K562 (cell line): Measurements from ENCODE around the gene FNBP1. TPM values are rescaled to one million over a fixed set of nuclear protein-coding genes. Genes with fewer than 3 reads are reported as not detected.
A peak's percentile ranks its signal among the peaks of the same experiment; 100 is the strongest.

Source experiments
- ATAC-seq: fragments of 200-7000 bp; cut with Tn5 transposase; 3 replicates; pipeline ENCODE4 v1.9.1; 2020; ENCODE audit warnings: moderate library complexity
- BruUV-seq: library from RNA; stranded (reverse); fragments of 400-500 nt; replicated peaks from 2 replicates; lab custom pipeline; 2021; lab: Mats Ljungman, UMichigan
- CTCF ChIA-PET: fragments of 300-600 bp; formaldehyde crosslinking; extraction: SDS; loops from one replicate; lab custom pipeline; 2021; ENCODE audit warnings: low intra/inter-chr PET ratio; lab: Yijun Ruan, JAX
- POLR2A ChIA-PET: fragments of 300-600, 350-650 bp; sonication (Branson Sonifier 250); formaldehyde crosslinking; extraction: SDS; loops from one replicate; lab custom pipeline; 2021; ENCODE audit warnings: antibody characterized with exemption, inconsistent platforms; lab: Yijun Ruan, JAX
- DNase-seq, 4 experiments: peaks; one replicate each; pipeline versions ENCODE4 v3.0.0 to v3.0.0-alpha.2; 2011 to 2018; ENCODE audit warnings: low spot score in 3 of 4, mixed read lengths in 3 of 4; ENCODE audit errors: extremely low read depth in 1 of 4
- FAIRE-seq: peaks from 2 replicates; lab custom pipeline; 2011; peaks lifted over from hg19 to GRCh38; lab: Jason Lieb, UNC
- H2AFZ ChIP-seq: 2 replicates; pipeline ENCODE4 v1.6.0; 2011; ENCODE audit warnings: low read depth, low read length, control low read depth, inconsistent platforms
- H3K27ac ChIP-seq: fragments of 200-600 bp; 3 replicates; pipeline ENCODE4 v1.8.0; 2011; ENCODE audit warnings: low read depth, mild to moderate bottlenecking, control low read depth, inconsistent platforms, low read length, moderate library complexity, mixed read lengths; ENCODE audit errors: extremely low read depth
- H3K27me3 ChIP-seq, 2 experiments: fragments of 300-600 bp in 1 of 2; 2 replicates in 1 of 2; 3 replicates in 1 of 2; pipeline versions ENCODE4 v1.6.0 to v1.8.0; 2011; ENCODE audit warnings: inconsistent platforms in 2 of 2, low read length in 2 of 2, mild to moderate bottlenecking in 1 of 2, mixed read lengths in 1 of 2, moderate library complexity in 1 of 2; ENCODE audit not compliant: control insufficient read depth in 2 of 2, insufficient read depth in 2 of 2
- H3K36me3 ChIP-seq: fragments of 300-600 bp; 3 replicates; pipeline ENCODE4 v1.8.0; 2011; ENCODE audit warnings: mild to moderate bottlenecking, low read length, inconsistent platforms; ENCODE audit not compliant: control insufficient read depth, insufficient read depth
- H3K4me1 ChIP-seq, 2 experiments: fragments of 200-600 bp in 1 of 2; replicated peaks in 1 of 2; 2 replicates in 1 of 2; 3 replicates in 1 of 2; pipeline versions ENCODE4 v1.5.1 to v1.8.0; 2011; ENCODE audit warnings: inconsistent platforms in 2 of 2, low read length in 2 of 2, mild to moderate bottlenecking in 1 of 2, mixed read lengths in 1 of 2, moderate library complexity in 1 of 2; ENCODE audit not compliant: control insufficient read depth in 2 of 2, insufficient read depth in 2 of 2
- H3K4me2 ChIP-seq: 2 replicates; pipeline ENCODE4 v1.6.1; 2011; ENCODE audit warnings: low read length, control low read depth, inconsistent platforms, mixed read lengths; ENCODE audit not compliant: insufficient read depth
- H3K4me3 ChIP-seq: fragments of 200-600 bp; sonication (generic), shearing (Covaris generic); 2 replicates; pipeline ENCODE4 v1.5.1; 2016; ENCODE audit warnings: control low read depth, inconsistent platforms
- H3K79me2 ChIP-seq: fragments of 200-600 bp; 3 replicates; pipeline ENCODE4 v1.8.0; 2011; ENCODE audit warnings: low read length, inconsistent platforms; ENCODE audit not compliant: control insufficient read depth, insufficient read depth
- H3K9ac ChIP-seq, 2 experiments: 2 replicates each; pipeline versions ENCODE4 v1.6.0 to v1.6.1; 2011; ENCODE audit warnings: low read depth in 2 of 2, low read length in 2 of 2, control low read depth in 1 of 2, inconsistent platforms in 1 of 2, mild to moderate bottlenecking in 1 of 2, mixed read lengths in 1 of 2; ENCODE audit not compliant: insufficient read depth in 1 of 2
- H3K9me1 ChIP-seq: one replicate; pipeline ENCODE4 v1.6.0; 2011; ENCODE audit warnings: inconsistent platforms, mild to moderate bottlenecking, low read length, moderate library complexity; ENCODE audit not compliant: control insufficient read depth, insufficient read depth
- H3K9me3 ChIP-seq: replicated peaks from 2 replicates; pipeline ENCODE4 v1.5.1; 2011; ENCODE audit warnings: low read depth, low read length, inconsistent platforms; ENCODE audit not compliant: control insufficient read depth, insufficient read depth
- H4K20me1 ChIP-seq: replicated peaks from 2 replicates; pipeline ENCODE4 v1.6.1; 2011; ENCODE audit warnings: low read length, inconsistent platforms, mixed read lengths; ENCODE audit not compliant: control insufficient read depth, insufficient read depth
- CEBPG ChIP-seq, 3 experiments: fragments of 200-800 bp in 1 of 3; sonication (Bioruptor generic) in 1 of 3; sonication (generic) in 1 of 3; formaldehyde crosslinking in 1 of 3; IDR thresholded peaks in 2 of 3; conservative IDR thresholded peaks in 1 of 3; 2 replicates each; pipeline versions ENCODE4 v1.6.1 to v1.8.0; 2016 to 2022; ENCODE audit warnings: missing compliant biosample characterization in 2 of 3, missing genetic modification characterization in 2 of 3, mild to moderate bottlenecking in 1 of 3, missing genetic modification reagents in 1 of 3
- CTBP1 ChIP-seq: fragments of 450-650 bp; IDR thresholded peaks from 2 replicates; pipeline ENCODE4 v1.6.1; 2016; ENCODE audit warnings: borderline replicate concordance
- ETV6 ChIP-seq, 3 experiments: fragments of 150-350 bp in 1 of 3; sonication (generic) in 1 of 3; formaldehyde crosslinking in 1 of 3; IDR thresholded peaks; 2 replicates each; pipeline versions ENCODE4 v1.6.1 to v1.8.0; 2014 to 2022; ENCODE audit warnings: borderline replicate concordance in 2 of 3, low read depth in 2 of 3, antibody characterized with exemption in 1 of 3, low read length in 1 of 3, mild to moderate bottlenecking in 1 of 3, missing genetic modification reagents in 1 of 3
- NFIC ChIP-seq: fragments of 450-650 bp; IDR thresholded peaks from 2 replicates; pipeline ENCODE4 v1.6.1; 2017; ENCODE audit warnings: mild to moderate bottlenecking, inconsistent platforms
- POLR2A ChIP-seq: fragments of 450-650 bp; conservative IDR thresholded peaks from 2 replicates; pipeline ENCODE4 v1.6.1; 2016
- RCOR1 ChIP-seq, 2 experiments: IDR thresholded peaks; 2 replicates each; pipeline ENCODE4 v1.6.1; 2012; ENCODE audit warnings: low read depth in 2 of 2, low read length in 2 of 2, borderline replicate concordance in 1 of 2, improper control_type of control experiment in 1 of 2
- TAF1 ChIP-seq: IDR thresholded peaks from 2 replicates; pipeline ENCODE4 v1.6.1; 2011; ENCODE audit warnings: mild to moderate bottlenecking, low read length, moderate library complexity; ENCODE audit not compliant: insufficient read depth, control insufficient read depth, severe bottlenecking; ENCODE audit errors: extremely low read depth
- TOE1 ChIP-seq, 2 experiments: fragments of 450-650 bp in 1 of 2; sonication (generic) in 1 of 2; formaldehyde crosslinking in 1 of 2; IDR thresholded peaks; 2 replicates each; pipeline versions ENCODE4 v1.7.1 to v1.8.0; 2016 to 2022; ENCODE audit warnings: borderline replicate concordance in 2 of 2, mild to moderate bottlenecking in 2 of 2, antibody characterized with exemption in 1 of 2, inconsistent platforms in 1 of 2, low read depth in 1 of 2, missing genetic modification reagents in 1 of 2, moderate library complexity in 1 of 2
- ZNF133 ChIP-seq: fragments of 250-450 bp; sonication (Bioruptor Pico); IDR thresholded peaks from 2 replicates; pipeline ENCODE4 v1.4.0; 2020; ENCODE audit warnings: mild to moderate bottlenecking
- ZNF717 ChIP-seq: fragments of 250-450 bp; sonication (Bioruptor Pico); IDR thresholded peaks from 2 replicates; pipeline ENCODE4 v1.5.0; 2021
- WGBS: fragments of 100-300 bp; shearing (Covaris generic); methylation state at CpG from one replicate; pipeline ENCODE4 v1.1.6; 2016; ENCODE audit warnings: low coverage, mixed read lengths; ENCODE audit not compliant: insufficient coverage; ENCODE audit errors: missing lambda C conversion rate; 5-methylcytosine and 5-hydroxymethylcytosine counted together
- in situ Hi-C: fragments of 300-500 bp; cut with MboI; formaldehyde crosslinking; loops from 4 replicates; pipeline ENCODE4 v1.15.0; 2018; ENCODE audit warnings: inconsistent platforms, mixed read lengths
- intact Hi-C: fragments of 100-400 bp; cut with micrococcal nuclease; formaldehyde crosslinking; loops from 2 replicates; pipeline ENCODE4 v1.14.2; 2022
- polyA plus RNA-seq, 8 experiments: library from polyadenylated mRNA; depleted of rRNA in 4 of 8; stranded (reverse) in 5 of 8; unstranded in 3 of 8; fragments of >200 nt; fragmentation: Nextera tagmentation in 2 of 8; fragmentation: Illumina TruSeq in 1 of 8; extraction: Ambion mirVana in 2 of 8; extraction: Trizol in 1 of 8; gene quantifications; 2 replicates each; pipeline versions ENCODE4 v1.2.1 to v1.2.3, GENCODE V29; 2011 to 2014; ENCODE audit warnings: inconsistent platforms in 1 of 8, missing spikeins in 1 of 8
- total RNA-seq, 7 experiments: library from RNA; depleted of rRNA in 6 of 7; stranded (reverse); fragments of >200 nt in 6 of 7; fragmentation: Illumina TruSeq in 2 of 7; extraction: Trizol in 2 of 7; gene quantifications; 2 replicates each; pipeline versions ENCODE4 v1.2.1 to v1.2.3, GENCODE V29; 2011 to 2021; ENCODE audit warnings: low replicate concordance in 1 of 7
- TF ChIP-seq, protein P1 (sequence below), 2 experiments: fragments of 450-650 bp in 1 of 2; sonication (generic) in 1 of 2; formaldehyde crosslinking in 1 of 2; IDR thresholded peaks in 1 of 2; conservative IDR thresholded peaks in 1 of 2; 2 replicates each; pipeline versions ENCODE4 v1.6.1 to v1.8.1; 2016 to 2023; ENCODE audit warnings: mild to moderate bottlenecking in 2 of 2, moderate library complexity in 2 of 2, inconsistent platforms in 1 of 2, missing genetic modification reagents in 1 of 2
- TF ChIP-seq, protein P2 (sequence below), 3 experiments: fragments of 200-800 bp in 1 of 3; fragments of 250-450 bp in 1 of 3; fragments of 450-650 bp in 1 of 3; sonication (Bioruptor Pico) in 1 of 3; sonication (Bioruptor generic) in 1 of 3; formaldehyde crosslinking in 1 of 3; IDR thresholded peaks; 2 replicates each; pipeline versions ENCODE4 v1.6.1 to v1.8.0; 2016 to 2022; ENCODE audit warnings: mild to moderate bottlenecking in 2 of 3, missing genetic modification characterization in 2 of 3, missing compliant biosample characterization in 1 of 3, moderate library complexity in 1 of 3

The FNBP1 gene
- total and polyA plus RNA-seq, 9 of the 15 experiments (the other 6 are each of a cell fraction or from before 2014, with no cell fraction given) = 1.8 to 14.9 (median 7.6) TPM

DNA sequence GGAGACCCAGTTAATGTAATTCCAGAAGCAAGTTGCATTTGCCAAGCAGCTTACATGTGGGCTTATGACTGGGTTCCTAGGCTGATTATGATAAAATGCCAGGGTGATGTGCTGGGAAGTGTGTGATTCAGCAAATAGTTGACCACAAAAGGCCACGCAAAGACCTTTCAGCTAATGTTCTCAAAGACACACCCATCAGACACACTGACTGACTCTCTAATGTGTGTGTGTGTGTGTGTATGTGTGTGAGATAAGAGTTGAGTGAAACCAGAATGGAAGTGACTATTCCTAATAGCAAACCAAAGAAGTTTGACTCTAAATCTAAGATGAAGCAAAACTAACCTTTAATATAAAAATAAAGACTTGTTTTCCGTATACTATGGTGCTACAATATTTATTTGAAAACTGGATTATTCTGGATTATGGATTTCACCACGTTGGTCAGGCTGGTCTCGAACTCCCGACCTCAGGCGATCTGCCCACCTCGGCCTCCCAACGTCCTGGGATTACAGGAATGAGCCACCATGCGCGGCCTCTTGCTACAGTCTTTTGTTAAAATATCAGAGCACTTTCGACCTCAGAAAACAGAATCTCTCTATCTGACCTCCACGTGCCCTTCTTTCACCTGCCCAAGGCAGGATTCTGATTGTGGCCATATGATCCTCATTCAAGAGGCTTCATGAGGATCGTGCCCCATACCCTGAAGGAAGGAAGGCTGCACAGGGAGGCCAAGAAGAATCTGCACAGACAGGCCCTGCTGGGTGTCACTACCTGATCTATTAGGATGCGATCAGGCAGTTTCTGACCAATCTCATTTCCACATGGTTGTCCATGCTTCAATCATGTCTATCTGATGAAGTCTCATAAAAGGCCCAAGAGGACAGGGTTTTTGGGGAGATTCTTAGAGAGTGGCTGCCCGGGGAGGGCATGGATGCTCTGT lies 132.1 kb downstream of the FNBP1 start:
- DNase-seq (peak; percentile 80 to 94 (median 84)), FAIRE-seq (peak; percentile 99), ATAC-seq (peak; percentile 99)
- no peaks in the 10 kb centered on the region for H3K79me2 ChIP-seq
- 0 out of 3 replicates have a peak overlapping the region, but pooled peaks have one; percentile 0 for H3K27ac ChIP-seq
- H3K4me2 ChIP-seq = no peak overlapping the region; the same call in 1 of the 2 replicates
- intact Hi-C loops = loop anchor here (2.0 kb wide), 1 partner anchor 132 kb away; the partner anchor contains the start of gene FNBP1
- H3K9me3 ChIP-seq = no peaks in the 10 kb centered on the region
- H3K36me3 ChIP-seq = no peaks in the 10 kb centered on the region
- ChIA-PET CTCF (no interaction called here), POLR2A (interaction anchor here (1.0 to 1.9 kb wide), 8 partner anchors 9 to 23 kb away, joined by 3 to 7 read pairs (median 6); no protein-coding TSS in a partner anchor)
- 7% methylated on average over 15 of the region's 15 CpGs for WGBS
- peaks cover 9 to 14% of the 10 kb centered on the region in 2 experiments; a peak in 4 of 5 replicates for H3K4me1 ChIP-seq
- H3K9ac ChIP-seq = no peak overlapping the region
- no peaks in the 10 kb centered on the region for H4K20me1 ChIP-seq
- in situ Hi-C loops = no loop called here
- no peaks in the 10 kb centered on the region for H3K9me1 ChIP-seq
- H3K27me3 ChIP-seq = no peaks in the 10 kb centered on the region
- no TSS peak for BruUV-seq
- H2AFZ ChIP-seq = no peak overlapping the region
- H3K4me3 ChIP-seq = no peak overlapping the region
- TF ChIP-seq POLR2A (no peak), RCOR1 (IDR thresholded peaks at IDR 0.05; ENCODE audit: borderline replicate concordance in 1 of 2, low read depth in 2 of 2, low read length in 2 of 2) (peak; percentile 90 to 98), ETV6 (IDR thresholded peaks at IDR 0.05; ENCODE audit: borderline replicate concordance in 1 of 2, low read depth in 2 of 2, low read length in 1 of 2) (peak in 1 of 2 experiments; percentile 72; a peak in 2 of 4 replicates), ETV6 (CRISPR knock-in tag; IDR thresholded peaks at IDR 0.05; ENCODE audit: borderline replicate concordance) (no peak), NFIC (peak; percentile 86), TOE1 (IDR thresholded peaks at IDR 0.05; ENCODE audit: borderline replicate concordance) (peak; percentile 48; the same call in 1 of the 2 replicates), TOE1 (CRISPR knock-in tag; IDR thresholded peaks at IDR 0.05; ENCODE audit: borderline replicate concordance, low read depth) (no peak), ZNF717 (CRISPR knock-in tag) (no peak), CEBPG (CRISPR knock-in tag; IDR thresholded peaks at IDR 0.05) (peak; percentile 72; the same call in 1 of the 2 replicates), CEBPG (tag; conservative IDR thresholded peaks at IDR 0.05 in 1 of 2, IDR thresholded peaks at IDR 0.05 in 1 of 2) (peak; percentile 18 to 52; a peak in 1 of 4 replicates), ZNF133 (CRISPR knock-in tag) (no peak), CTBP1 (peak; percentile 90), TAF1 (no peak)
- TF ChIP-seq, protein P1, sequence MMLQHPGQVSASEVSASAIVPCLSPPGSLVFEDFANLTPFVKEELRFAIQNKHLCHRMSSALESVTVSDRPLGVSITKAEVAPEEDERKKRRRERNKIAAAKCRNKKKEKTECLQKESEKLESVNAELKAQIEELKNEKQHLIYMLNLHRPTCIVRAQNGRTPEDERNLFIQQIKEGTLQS (IDR thresholded peaks at IDR 0.05) = peak; percentile 86
- TF ChIP-seq, protein P1 (CRISPR knock-in tag; conservative IDR thresholded peaks at IDR 0.05) = peak; percentile 40; the same call in 1 of the 2 replicates
- TF ChIP-seq, protein P2, sequence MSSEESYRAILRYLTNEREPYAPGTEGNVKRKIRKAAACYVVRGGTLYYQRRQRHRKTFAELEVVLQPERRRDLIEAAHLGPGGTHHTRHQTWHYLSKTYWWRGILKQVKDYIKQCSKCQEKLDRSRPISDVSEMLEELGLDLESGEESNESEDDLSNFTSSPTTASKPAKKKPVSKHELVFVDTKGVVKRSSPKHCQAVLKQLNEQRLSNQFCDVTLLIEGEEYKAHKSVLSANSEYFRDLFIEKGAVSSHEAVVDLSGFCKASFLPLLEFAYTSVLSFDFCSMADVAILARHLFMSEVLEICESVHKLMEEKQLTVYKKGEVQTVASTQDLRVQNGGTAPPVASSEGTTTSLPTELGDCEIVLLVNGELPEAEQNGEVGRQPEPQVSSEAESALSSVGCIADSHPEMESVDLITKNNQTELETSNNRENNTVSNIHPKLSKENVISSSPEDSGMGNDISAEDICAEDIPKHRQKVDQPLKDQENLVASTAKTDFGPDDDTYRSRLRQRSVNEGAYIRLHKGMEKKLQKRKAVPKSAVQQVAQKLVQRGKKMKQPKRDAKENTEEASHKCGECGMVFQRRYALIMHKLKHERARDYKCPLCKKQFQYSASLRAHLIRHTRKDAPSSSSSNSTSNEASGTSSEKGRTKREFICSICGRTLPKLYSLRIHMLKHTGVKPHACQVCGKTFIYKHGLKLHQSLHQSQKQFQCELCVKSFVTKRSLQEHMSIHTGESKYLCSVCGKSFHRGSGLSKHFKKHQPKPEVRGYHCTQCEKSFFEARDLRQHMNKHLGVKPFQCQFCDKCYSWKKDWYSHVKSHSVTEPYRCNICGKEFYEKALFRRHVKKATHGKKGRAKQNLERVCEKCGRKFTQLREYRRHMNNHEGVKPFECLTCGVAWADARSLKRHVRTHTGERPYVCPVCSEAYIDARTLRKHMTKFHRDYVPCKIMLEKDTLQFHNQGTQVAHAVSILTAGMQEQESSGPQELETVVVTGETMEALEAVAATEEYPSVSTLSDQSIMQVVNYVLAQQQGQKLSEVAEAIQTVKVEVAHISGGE (CRISPR knock-in tag; IDR thresholded peaks at IDR 0.05) = peak in 1 of 3 experiments; percentile 60; a peak in 1 of 6 replicates
